Measurements from ENCODE around the gene UBN2. TPM values are rescaled to one million over a fixed set of nuclear protein-coding genes. Genes with fewer than 3 reads are reported as not detected.

UBN2 gene
- polyA plus RNA-seq, 4 donors, result 1.4 to 14.2 (median 2.0) TPM

GRCh38 chr7:139339698-139340036 lies 108.6 kb downstream of the UBN2 start:
- peak overlapping the region; percentile 98 to 99 (median 98) for H3K27ac ChIP-seq (ENCODE audit: low read depth in 1 of 3, low read length in 2 of 3)
- peaks cover 0 to 4% of the 10 kb centered on the region in 2 donors for H3K9me3 ChIP-seq (ENCODE audit: control insufficient read depth in 2 of 2, insufficient read depth in 1 of 2, low read depth in 1 of 2, low read length in 1 of 2)
- FAIRE-seq (no peak), DNase-seq (no peak)
- H3K4me3 ChIP-seq (ENCODE audit: low read depth in 1 of 3, low read length in 3 of 3), result peak overlapping the region; percentile 18 to 78 (median 77)
- WGBS, 3 donors, result 76 to 80% (median 78%) methylated on average over 13 of the region's 13 CpGs
- H3K4me1 ChIP-seq (ENCODE audit: control insufficient read depth in 3 of 3, insufficient read depth in 2 of 3, low read depth in 1 of 3, low read length in 2 of 3), result peaks cover 0 to 5% (median 0%) of the 10 kb centered on the region in 3 donors
- H3K27me3 ChIP-seq (ENCODE audit: control insufficient read depth in 3 of 3, insufficient read depth in 3 of 3, low read length in 3 of 3), result no peaks in the 10 kb centered on the region
- no peaks in the 10 kb centered on the region for H3K36me3 ChIP-seq (ENCODE audit: control insufficient read depth in 3 of 3, insufficient read depth in 2 of 3, low read depth in 1 of 3, low read length in 3 of 3)

- Histone ChIP-seq H3K4me1 (ENCODE audit: control insufficient read depth in 3 of 3, insufficient read depth in 2 of 3, low read depth in 1 of 3, low read length in 2 of 3) (peaks cover 0 to 5% (median 0%) of the 10 kb centered on the region in 3 donors), H3K27ac (ENCODE audit: low read depth in 1 of 3, low read length in 2 of 3) (peak overlapping the region; percentile 98 to 99 (median 98)), H3K4me3 (ENCODE audit: low read depth in 1 of 3, low read length in 3 of 3) (peak overlapping the region; percentile 76 to 78 (median 77)), H3K9me3 (ENCODE audit: control insufficient read depth in 2 of 2, insufficient read depth in 1 of 2, low read depth in 1 of 2, low read length in 1 of 2) (peaks cover 0 to 4% of the 10 kb centered on the region in 2 donors), H3K36me3 (ENCODE audit: control insufficient read depth in 3 of 3, insufficient read depth in 2 of 3, low read depth in 1 of 3, low read length in 3 of 3) (no peaks in the 10 kb centered on the region), H3K27me3 (ENCODE audit: control insufficient read depth in 3 of 3, insufficient read depth in 3 of 3, low read length in 3 of 3) (no peaks in the 10 kb centered on the region)
- 2 to 3% (median 2%) methylated on average over 65 to 66 of the region's 66 CpGs for WGBS, 3 donors
- FAIRE-seq (no peak), DNase-seq (peak; percentile 100)
Observed at GRCh38 chr7:139340037-139340807, 109.2 kb downstream of the UBN2 start.

- peak overlapping the region; percentile 98 to 99 (median 98) for H3K27ac ChIP-seq (ENCODE audit: low read depth in 1 of 3, low read length in 2 of 3)
- WGBS, 3 donors, result 0% methylated on average over 9 of the region's 9 CpGs
- peak overlapping the region; percentile 76 to 78 (median 77) for H3K4me3 ChIP-seq (ENCODE audit: low read depth in 1 of 3, low read length in 3 of 3)
- DNase-seq, result no peak
- no peak for FAIRE-seq
- peaks cover 0 to 3% (median 2%) of the 10 kb centered on the region in 3 donors for H3K36me3 ChIP-seq (ENCODE audit: control insufficient read depth in 3 of 3, insufficient read depth in 2 of 3, low read depth in 1 of 3, low read length in 3 of 3)
- H3K4me1 ChIP-seq (ENCODE audit: control insufficient read depth in 3 of 3, insufficient read depth in 2 of 3, low read depth in 1 of 3, low read length in 2 of 3), result peaks cover 0 to 5% (median 0%) of the 10 kb centered on the region in 3 donors
- peaks cover 0 to 4% of the 10 kb centered on the region in 2 donors for H3K9me3 ChIP-seq (ENCODE audit: control insufficient read depth in 2 of 2, insufficient read depth in 1 of 2, low read depth in 1 of 2, low read length in 1 of 2)
- no peaks in the 10 kb centered on the region for H3K27me3 ChIP-seq (ENCODE audit: control insufficient read depth in 3 of 3, insufficient read depth in 3 of 3, low read length in 3 of 3)
Observed at GRCh38 chr7:139340808-139341057, 109.7 kb downstream of the UBN2 start.

GRCh38 chr7:139341058-139341775 lies 110.2 kb downstream of the UBN2 start, which contains the start of gene FMC1:
FMC1 (plus strand) TSS chr7:139341337; CDS start chr7:139341385, 48 bp downstream.
- Histone ChIP-seq H3K4me3 (ENCODE audit: low read depth in 1 of 3, low read length in 3 of 3) (peak within 1 kb of the TSS; percentile 76 to 78 (median 77)), H3K36me3 (ENCODE audit: control insufficient read depth in 3 of 3, insufficient read depth in 2 of 3, low read depth in 1 of 3, low read length in 3 of 3) (peaks cover 0 to 3% (median 2%) of the 10 kb centered on the region in 3 donors), H3K27ac (ENCODE audit: low read depth in 1 of 3, low read length in 2 of 3) (peak within 1 kb of the TSS; percentile 98 to 99 (median 98)), H3K9me3 (ENCODE audit: control insufficient read depth in 2 of 2, insufficient read depth in 1 of 2, low read depth in 1 of 2, low read length in 1 of 2) (peaks cover 0 to 4% of the 10 kb centered on the region in 2 donors), H3K27me3 (ENCODE audit: control insufficient read depth in 3 of 3, insufficient read depth in 3 of 3, low read length in 3 of 3) (no peaks in the 10 kb centered on the region), H3K4me1 (ENCODE audit: control insufficient read depth in 3 of 3, insufficient read depth in 2 of 3, low read depth in 1 of 3, low read length in 2 of 3) (peaks cover 0 to 5% (median 0%) of the 10 kb centered on the region in 3 donors)
- FAIRE-seq (no peak), DNase-seq (peak; percentile 93 to 96)
- 0 to 1% (median 0%) methylated on average over 49 to 54 of the region's 54 CpGs for WGBS, 3 donors

GRCh38 chr7:139341776-139342226 lies 110.8 kb downstream of the UBN2 start:
- no peak for FAIRE-seq
- Histone ChIP-seq H3K27me3 (ENCODE audit: control insufficient read depth in 3 of 3, insufficient read depth in 3 of 3, low read length in 3 of 3) (no peaks in the 10 kb centered on the region), H3K4me3 (ENCODE audit: low read depth in 1 of 3, low read length in 3 of 3) (peak overlapping the region; percentile 76 to 78 (median 77)), H3K27ac (ENCODE audit: low read depth in 1 of 3, low read length in 2 of 3) (peak overlapping the region; percentile 98 to 99 (median 98)), H3K4me1 (ENCODE audit: control insufficient read depth in 3 of 3, insufficient read depth in 2 of 3, low read depth in 1 of 3, low read length in 2 of 3) (peaks cover 0 to 5% (median 0%) of the 10 kb centered on the region in 3 donors), H3K9me3 (ENCODE audit: control insufficient read depth in 2 of 2, insufficient read depth in 1 of 2, low read depth in 1 of 2, low read length in 1 of 2) (peaks cover 0 to 4% of the 10 kb centered on the region in 2 donors), H3K36me3 (ENCODE audit: control insufficient read depth in 3 of 3, insufficient read depth in 2 of 3, low read depth in 1 of 3, low read length in 3 of 3) (peaks cover 0 to 3% (median 3%) of the 10 kb centered on the region in 3 donors)
- 0% methylated on average over 9 of the region's 9 CpGs for WGBS, 3 donors
- DNase-seq, result no peak

- H3K36me3 ChIP-seq (ENCODE audit: control insufficient read depth in 3 of 3, insufficient read depth in 2 of 3, low read depth in 1 of 3, low read length in 3 of 3), result peaks cover 0 to 14% (median 5%) of the 10 kb centered on the region in 3 donors
- WGBS, 3 donors, result 80 to 95% (median 87%) methylated on average over 1 of the region's 1 CpG
Observed at GRCh38 chr7:139345042-139345441, 114.0 kb downstream of the UBN2 start.

GRCh38 chr7:139351027-139351426 lies 120.0 kb downstream of the UBN2 start:
- H3K9me3 ChIP-seq (ENCODE audit: control insufficient read depth in 2 of 2, insufficient read depth in 1 of 2, low read depth in 1 of 2, low read length in 1 of 2), result no peaks in the 10 kb centered on the region
- H3K36me3 ChIP-seq (ENCODE audit: control insufficient read depth in 3 of 3, insufficient read depth in 2 of 3, low read depth in 1 of 3, low read length in 3 of 3), result peaks cover 0 to 33% (median 4%) of the 10 kb centered on the region in 3 donors
- FAIRE-seq (no peak), DNase-seq (no peak)
- H3K27me3 ChIP-seq (ENCODE audit: control insufficient read depth in 3 of 3, insufficient read depth in 3 of 3, low read length in 3 of 3), result no peaks in the 10 kb centered on the region
- H3K4me3 ChIP-seq (ENCODE audit: low read depth in 1 of 3, low read length in 3 of 3), result no peak overlapping the region
- H3K27ac ChIP-seq (ENCODE audit: low read depth in 1 of 3, low read length in 2 of 3), result no peak overlapping the region
- H3K4me1 ChIP-seq (ENCODE audit: control insufficient read depth in 3 of 3, insufficient read depth in 2 of 3, low read depth in 1 of 3, low read length in 2 of 3), result no peaks in the 10 kb centered on the region
- WGBS, 3 donors, result 91 to 97% (median 92%) methylated on average over 2 of the region's 2 CpGs

More at GRCh38 chr7:139345042-139345441, 114.0 kb downstream of the UBN2 start:
- FAIRE-seq (no peak), DNase-seq (no peak)
- Histone ChIP-seq H3K27me3 (ENCODE audit: control insufficient read depth in 3 of 3, insufficient read depth in 3 of 3, low read length in 3 of 3) (no peaks in the 10 kb centered on the region), H3K4me3 (ENCODE audit: low read depth in 1 of 3, low read length in 3 of 3) (no peak overlapping the region), H3K9me3 (ENCODE audit: control insufficient read depth in 2 of 2, insufficient read depth in 1 of 2, low read depth in 1 of 2, low read length in 1 of 2) (no peaks in the 10 kb centered on the region), H3K27ac (ENCODE audit: low read depth in 1 of 3, low read length in 2 of 3) (no peak overlapping the region), H3K4me1 (ENCODE audit: control insufficient read depth in 3 of 3, insufficient read depth in 2 of 3, low read depth in 1 of 3, low read length in 2 of 3) (peaks cover 0 to 5% (median 0%) of the 10 kb centered on the region in 3 donors)

- Histone ChIP-seq H3K4me1 (ENCODE audit: control insufficient read depth in 3 of 3, insufficient read depth in 2 of 3, low read depth in 1 of 3, low read length in 2 of 3) (no peaks in the 10 kb centered on the region), H3K4me3 (ENCODE audit: low read depth in 1 of 3, low read length in 3 of 3) (no peak overlapping the region), H3K36me3 (ENCODE audit: control insufficient read depth in 3 of 3, insufficient read depth in 2 of 3, low read depth in 1 of 3, low read length in 3 of 3) (peaks cover 0 to 22% (median 0%) of the 10 kb centered on the region in 3 donors), H3K9me3 (ENCODE audit: control insufficient read depth in 2 of 2, insufficient read depth in 1 of 2, low read depth in 1 of 2, low read length in 1 of 2) (no peaks in the 10 kb centered on the region), H3K27me3 (ENCODE audit: control insufficient read depth in 3 of 3, insufficient read depth in 3 of 3, low read length in 3 of 3) (no peaks in the 10 kb centered on the region), H3K27ac (ENCODE audit: low read depth in 1 of 3, low read length in 2 of 3) (no peak overlapping the region)
- DNase-seq (no peak), FAIRE-seq (no peak)
- WGBS, 3 donors, result 97 to 100% (median 98%) methylated on average over 2 of the region's 2 CpGs
Observed at GRCh38 chr7:139354729-139355128, 123.7 kb downstream of the UBN2 start.
